ENCODE data around the gene SNURF. TPM values are rescaled to one million over a fixed set of nuclear protein-coding genes. Genes with fewer than 3 reads are reported as not detected.
"Not testable (repeated sequence)": the region's sequence is repeated elsewhere in the genome, so short reads cannot be mapped to it uniquely, and the experiment has no call there.

SNURF gene
- total and polyA plus RNA-seq, 9 of the 15 experiments (the other 6 are each of a cell fraction or from before 2014, with no cell fraction given), result 0.35 to 0.83 TPM; not detected in 7

DNA sequence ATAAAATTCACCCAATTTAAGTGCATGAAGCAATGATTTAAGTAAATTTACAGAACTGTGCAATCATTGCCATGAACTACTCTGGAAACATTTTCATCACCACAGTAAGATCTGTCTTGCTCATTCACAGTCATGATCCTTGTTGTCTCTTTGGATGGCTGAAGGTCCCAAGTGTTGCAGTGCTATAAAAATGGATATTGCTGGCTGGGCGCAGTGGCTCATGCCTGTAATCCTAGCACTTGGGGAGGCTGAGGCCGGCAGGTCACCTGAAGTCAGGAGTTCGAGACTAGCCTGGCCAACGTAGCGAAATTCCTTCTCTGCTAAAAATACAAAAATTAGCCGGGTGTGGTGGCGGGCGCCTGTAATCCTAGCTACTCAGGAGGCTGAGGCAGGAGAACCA is 17.0 kb downstream of the SNURF start (continued):
- no peak for TF ChIP-seq ZFP1 (CRISPR knock-in tag; IDR thresholded peaks at IDR 0.05)
- no peak for TF ChIP-seq JUNB (CRISPR knock-in tag; conservative IDR thresholded peaks at IDR 0.05)
- no peak for TF ChIP-seq VEZF1 (CRISPR knock-in tag; IDR thresholded peaks at IDR 0.05)
- TF ChIP-seq NONO (IDR thresholded peaks at IDR 0.05; ENCODE audit: low read depth in 2 of 2, low read length in 1 of 2), result no peak
- no peak for TF ChIP-seq NR2F6 (CRISPR knock-in tag; IDR thresholded peaks at IDR 0.05)
- TF ChIP-seq ZSCAN29 (IDR thresholded peaks at IDR 0.05), result no peak
- TF ChIP-seq RAD21 (CRISPR knock-in tag; conservative IDR thresholded peaks at IDR 0.05 in 1 of 2, IDR thresholded peaks at IDR 0.05 in 1 of 2), result no peak

DNA sequence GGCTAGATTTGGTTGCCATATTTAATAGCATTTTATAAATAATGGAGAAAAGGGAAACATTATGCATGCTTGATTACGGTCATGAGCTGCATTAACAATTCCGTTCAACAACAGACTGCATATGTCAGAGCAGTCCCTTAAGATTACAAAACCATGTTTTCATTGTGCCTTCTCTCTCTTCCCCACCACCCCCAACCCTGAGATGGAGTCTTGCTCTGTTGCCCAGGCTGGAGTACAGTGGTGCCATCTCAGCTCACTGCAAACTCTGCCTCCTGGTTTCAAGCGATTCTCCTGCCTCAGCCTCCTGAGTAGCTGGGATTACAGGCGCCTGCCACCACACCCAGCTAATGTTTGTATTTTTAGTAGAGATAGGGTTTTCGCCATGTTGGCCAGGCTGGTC is 17.9 kb downstream of the SNURF start:
- POLR2A ChIA-PET; H3K9me3 ChIP-seq (replicated peaks; ENCODE audit: control insufficient read depth, insufficient read depth, low read depth, low read length); H3K27me3 ChIP-seq (ENCODE audit: control insufficient read depth in 2 of 2, insufficient read depth in 2 of 2, low read length in 2 of 2); BruUV-seq (replicated peaks); H4K20me1 ChIP-seq (replicated peaks; ENCODE audit: control insufficient read depth, insufficient read depth, low read length); H2AFZ ChIP-seq (ENCODE audit: low read depth, low read length); H3K9ac ChIP-seq (ENCODE audit: insufficient read depth in 1 of 2, low read depth in 2 of 2, low read length in 2 of 2); H3K4me3 ChIP-seq; H3K79me2 ChIP-seq (ENCODE audit: control insufficient read depth, insufficient read depth, low read length); intact Hi-C loops (cut with micrococcal nuclease); DNase-seq (ENCODE audit: extremely low read depth in 1 of 4, low spot score in 3 of 4); ATAC-seq; H3K36me3 ChIP-seq (ENCODE audit: control insufficient read depth, insufficient read depth, low read length); H3K4me1 ChIP-seq (replicated peaks in 1 of 2; ENCODE audit: control insufficient read depth in 2 of 2, insufficient read depth in 2 of 2, low read length in 2 of 2); H3K9me1 ChIP-seq (ENCODE audit: control insufficient read depth, insufficient read depth, low read length); H3K27ac ChIP-seq (ENCODE audit: extremely low read depth, low read depth, low read length); H3K4me2 ChIP-seq (ENCODE audit: insufficient read depth, low read length); FAIRE-seq; in situ Hi-C loops (cut with MboI); CTCF ChIA-PET (ENCODE audit: low intra/inter-chr PET ratio): not testable (repeated sequence)
- WGBS (ENCODE audit: insufficient coverage, low coverage, missing lambda C conversion rate), result 0% methylated on average over 5 of the region's 5 CpGs

Measured in K562 (cell line).